GM19240 (cell line): ENCODE data around the gene DUSP23.

ENCODE experiments used
- DNase-seq: peaks from one replicate; pipeline ENCODE4 v3.0.0; 2011; ENCODE audit warnings: low spot score; ENCODE audit not compliant: insufficient read length

Gene DUSP23

GRCh38 chr1:159827549-159827948 is 46.8 kb downstream of the DUSP23 start:
- DNase-seq: no peak

DNA sequence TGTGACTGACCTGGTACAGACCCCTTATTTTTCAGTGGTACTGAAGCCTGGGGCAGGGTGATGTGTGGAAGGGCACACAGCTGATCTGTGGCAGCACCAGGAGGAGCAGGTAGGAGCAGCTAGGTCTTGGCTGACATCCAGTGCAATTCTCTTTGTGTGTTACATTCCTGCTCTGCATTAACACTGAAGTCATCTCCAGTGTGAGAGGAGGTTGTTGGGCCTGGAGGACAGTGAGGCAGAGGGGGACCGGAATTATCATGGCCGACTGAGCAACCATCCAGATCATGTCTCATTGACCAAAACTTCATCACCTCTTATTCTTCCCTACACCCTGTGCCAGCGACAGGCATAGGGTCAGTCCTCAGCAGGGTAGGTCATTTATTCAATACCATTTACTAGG is 47.4 kb downstream of the DUSP23 start:
- DNase-seq: no peak

DNA sequence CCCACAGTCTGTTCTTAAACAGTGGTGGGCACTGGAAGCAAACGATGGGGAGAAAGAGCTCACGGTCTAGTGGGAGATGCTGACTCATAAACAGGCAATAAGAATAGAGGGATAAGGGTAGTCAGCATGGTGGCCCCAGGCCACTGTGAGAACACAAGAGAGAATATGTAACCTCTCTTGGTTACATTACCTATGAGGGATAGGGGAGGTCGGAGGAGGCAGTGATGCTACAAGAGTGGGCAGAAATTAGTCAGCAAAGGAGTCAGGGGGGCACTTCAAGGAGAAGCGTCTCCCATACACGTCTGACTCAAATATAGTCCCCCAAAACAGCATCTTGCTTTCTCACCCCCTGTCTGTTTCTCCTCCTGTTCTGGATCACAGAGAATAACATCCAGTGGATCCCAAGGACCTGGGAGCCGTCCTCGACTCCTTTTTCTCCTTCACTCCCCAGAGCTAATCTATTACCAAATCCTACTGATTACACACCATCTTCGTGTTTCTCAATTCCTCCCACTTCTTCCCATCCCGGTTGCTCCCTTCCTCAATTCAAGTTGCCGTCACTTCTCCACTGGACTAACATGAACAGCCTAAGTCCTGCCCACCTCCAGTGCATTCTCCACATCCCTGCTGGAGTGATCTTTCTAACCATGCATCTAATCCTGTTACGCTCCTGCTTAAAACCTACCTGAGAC is 48.0 kb downstream of the DUSP23 start:
- DNase-seq: no peak

- DNase-seq: peak; percentile 40
Measured at GRCh38 chr1:159829273-159829634, 48.5 kb downstream of the DUSP23 start.

GRCh38 chr1:159829822-159830465 is 49.2 kb downstream of the DUSP23 start:
- no peak for DNase-seq

DNA sequence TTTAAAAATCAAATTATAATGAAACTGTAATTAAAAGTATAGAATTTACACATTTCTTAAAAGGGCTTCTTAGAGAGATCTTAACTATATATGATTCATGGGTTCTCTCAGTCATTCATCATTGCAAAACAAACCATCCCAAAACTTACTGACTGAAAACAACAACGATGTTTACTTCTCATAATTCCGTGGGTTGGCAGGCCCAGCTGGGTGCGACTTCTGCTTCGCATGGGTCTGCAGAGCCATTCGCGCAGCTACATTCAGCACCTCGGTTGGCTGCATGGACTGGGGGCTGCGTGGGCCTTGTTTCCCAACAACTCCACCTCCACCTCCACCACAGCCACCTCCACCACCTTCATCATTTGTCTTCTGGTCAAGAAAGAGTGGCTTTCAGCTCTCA is 50.0 kb downstream of the DUSP23 start:
- no peak for DNase-seq

- no peak for DNase-seq
Measured at GRCh38 chr1:159831412-159832141, 50.8 kb downstream of the DUSP23 start.
